Stimulated activated CD8-positive, alpha-beta memory T cell treated with anti-CD3 and anti-CD28 coated beads, Interleukin-7, amount 100 ng/mL, for 1 hour (primary cell): Measurements from ENCODE around the gene CKAP2L.

ENCODE experiments used
- DNase-seq, 2 donors: peaks; one replicate each; pipeline ENCODE4 v3.0.0-alpha.2; 2020; ENCODE audit warnings: low read depth in 2 of 2

Gene CKAP2L, protein sequence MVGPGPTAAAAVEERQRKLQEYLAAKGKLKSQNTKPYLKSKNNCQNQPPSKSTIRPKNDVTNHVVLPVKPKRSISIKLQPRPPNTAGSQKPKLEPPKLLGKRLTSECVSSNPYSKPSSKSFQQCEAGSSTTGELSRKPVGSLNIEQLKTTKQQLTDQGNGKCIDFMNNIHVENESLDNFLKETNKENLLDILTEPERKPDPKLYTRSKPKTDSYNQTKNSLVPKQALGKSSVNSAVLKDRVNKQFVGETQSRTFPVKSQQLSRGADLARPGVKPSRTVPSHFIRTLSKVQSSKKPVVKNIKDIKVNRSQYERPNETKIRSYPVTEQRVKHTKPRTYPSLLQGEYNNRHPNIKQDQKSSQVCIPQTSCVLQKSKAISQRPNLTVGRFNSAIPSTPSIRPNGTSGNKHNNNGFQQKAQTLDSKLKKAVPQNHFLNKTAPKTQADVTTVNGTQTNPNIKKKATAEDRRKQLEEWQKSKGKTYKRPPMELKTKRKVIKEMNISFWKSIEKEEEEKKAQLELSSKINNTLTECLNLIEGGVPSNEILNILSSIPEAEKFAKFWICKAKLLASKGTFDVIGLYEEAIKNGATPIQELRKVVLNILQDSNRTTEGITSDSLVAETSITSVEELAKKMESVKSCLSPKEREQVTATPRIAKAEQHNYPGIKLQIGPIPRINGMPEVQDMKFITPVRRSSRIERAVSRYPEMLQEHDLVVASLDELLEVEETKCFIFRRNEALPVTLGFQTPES

GRCh38 chr2:112764071-112765044, at the start of gene CKAP2L:
Gene CKAP2L (minus strand): TSS chr2:112764609. CDS start chr2:112764598, 11 bp downstream.
- peak; percentile 88 to 91 for DNase-seq

GRCh38 chr2:112813280-112813966, 49.0 kb upstream of the CKAP2L start:
- DNase-seq: no peak

DNA sequence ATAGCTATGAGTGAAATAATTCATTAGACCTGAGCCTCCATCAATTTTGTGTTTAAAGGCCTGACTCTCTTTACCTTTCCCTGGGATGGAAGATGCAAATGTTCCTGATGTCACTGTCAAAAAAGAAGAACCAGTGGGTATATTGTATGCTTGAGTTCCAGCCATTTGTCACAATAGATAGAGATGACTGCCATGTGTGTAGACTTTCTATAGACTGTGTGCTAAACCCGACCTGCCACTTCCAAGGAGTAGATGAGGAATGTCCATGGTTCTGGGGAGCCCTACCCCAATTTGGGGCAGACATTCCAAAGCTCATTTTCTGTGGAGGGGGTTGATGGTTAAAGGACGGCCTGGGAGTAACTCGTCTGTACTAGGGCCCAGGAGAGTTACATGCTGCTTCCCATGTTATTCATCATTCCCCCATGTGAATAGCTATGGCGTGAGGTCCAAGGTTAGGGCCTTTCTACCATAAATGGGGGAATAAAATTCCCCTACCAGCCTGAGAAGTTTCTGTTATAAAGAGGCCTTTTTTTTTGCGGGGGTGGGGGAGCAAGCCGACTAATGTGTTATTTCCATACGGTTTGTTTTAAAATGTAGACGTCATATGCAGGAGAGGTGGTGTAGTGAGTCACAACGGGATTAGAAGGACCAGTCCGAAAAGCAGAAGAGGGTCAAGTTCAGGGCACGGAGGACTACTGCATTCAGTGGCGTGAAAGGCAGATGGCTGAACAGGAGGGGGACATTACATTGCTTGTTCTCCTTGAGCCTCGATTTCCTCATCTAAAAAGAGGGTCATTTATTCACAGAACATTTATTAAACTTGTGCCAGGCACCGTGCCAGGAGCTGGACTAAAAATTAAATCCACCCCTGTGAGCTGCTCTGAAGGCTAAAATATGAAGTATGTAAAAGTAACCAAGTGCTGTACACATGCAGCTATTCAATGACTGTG, 48.2 kb upstream of the CKAP2L start:
- no peak for DNase-seq

DNA sequence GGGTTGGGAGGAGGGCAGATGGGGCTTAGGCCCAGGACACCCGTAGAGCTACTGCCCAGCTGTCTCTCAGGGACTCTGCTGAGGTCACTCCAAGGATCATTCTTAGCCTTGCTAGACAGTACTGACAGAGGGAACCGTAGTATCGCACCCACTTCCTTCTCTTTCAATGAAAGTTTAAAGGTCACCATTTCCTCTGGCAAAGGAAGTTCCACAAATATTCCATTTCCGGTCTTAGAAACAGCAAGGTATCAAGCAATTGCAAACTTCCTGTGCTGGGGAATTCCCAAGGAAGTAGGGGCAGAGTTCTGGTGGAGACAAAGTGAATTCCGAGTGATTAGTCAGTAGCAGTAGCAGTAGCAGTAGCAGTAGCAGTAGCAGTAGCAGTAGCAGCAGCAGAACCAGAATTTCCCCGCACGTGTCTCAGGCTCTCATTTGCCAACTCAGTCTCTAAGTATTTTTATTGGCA, 47.5 kb upstream of the CKAP2L start:
- DNase-seq: no peak

- no peak for DNase-seq
Measured at GRCh38 chr2:112811276-112811831, 46.9 kb upstream of the CKAP2L start.

DNA sequence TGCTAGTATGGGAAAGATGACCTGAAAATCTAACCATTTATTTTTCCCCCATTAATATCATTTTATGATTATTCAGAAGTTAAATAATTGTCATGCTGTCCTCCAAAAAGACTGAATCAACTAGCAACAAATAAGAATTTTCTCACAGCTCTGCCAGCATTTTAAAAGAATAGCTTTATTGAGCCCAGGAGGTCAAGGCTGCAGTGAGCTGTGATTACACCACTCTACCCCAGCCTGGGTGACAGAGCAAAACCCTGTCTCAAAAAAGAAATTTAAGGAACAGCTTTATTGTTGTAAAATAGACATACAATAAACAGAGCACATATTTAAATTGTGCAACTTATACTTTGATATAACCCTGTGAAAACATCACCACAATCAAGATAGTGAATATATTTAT, 44.7 kb upstream of the CKAP2L start:
- no peak for DNase-seq

DNA sequence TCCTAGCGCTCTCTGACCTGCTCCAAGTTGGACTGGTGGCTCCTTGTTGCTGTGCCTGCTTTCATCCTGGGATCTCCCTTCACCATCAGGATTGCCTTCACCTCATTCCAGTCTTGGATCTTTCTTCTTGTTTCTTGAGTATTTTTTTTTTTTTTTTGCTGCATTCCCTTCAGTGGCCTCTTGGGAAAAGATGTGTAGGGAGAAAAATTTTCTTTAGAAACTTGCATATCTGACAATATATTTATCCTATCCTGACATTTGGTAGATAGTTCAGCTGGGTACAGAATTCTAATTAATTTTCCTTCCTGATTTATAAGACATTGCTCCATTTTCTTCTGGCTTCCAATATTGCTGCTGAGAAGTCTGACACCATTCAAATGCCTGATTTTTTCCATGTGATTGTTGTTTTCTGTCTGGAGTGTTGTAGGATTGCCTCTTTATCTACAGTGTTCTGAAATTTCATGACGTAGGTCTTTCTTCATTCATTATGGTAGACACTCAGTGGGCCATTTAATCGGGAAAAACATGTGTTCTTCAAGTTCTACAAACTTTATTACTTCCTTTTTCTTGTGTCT, 42.9 kb upstream of the CKAP2L start:
- DNase-seq: no peak

- no peak for DNase-seq
Measured at GRCh38 chr2:112805542-112805941, 41.1 kb upstream of the CKAP2L start.

DNA sequence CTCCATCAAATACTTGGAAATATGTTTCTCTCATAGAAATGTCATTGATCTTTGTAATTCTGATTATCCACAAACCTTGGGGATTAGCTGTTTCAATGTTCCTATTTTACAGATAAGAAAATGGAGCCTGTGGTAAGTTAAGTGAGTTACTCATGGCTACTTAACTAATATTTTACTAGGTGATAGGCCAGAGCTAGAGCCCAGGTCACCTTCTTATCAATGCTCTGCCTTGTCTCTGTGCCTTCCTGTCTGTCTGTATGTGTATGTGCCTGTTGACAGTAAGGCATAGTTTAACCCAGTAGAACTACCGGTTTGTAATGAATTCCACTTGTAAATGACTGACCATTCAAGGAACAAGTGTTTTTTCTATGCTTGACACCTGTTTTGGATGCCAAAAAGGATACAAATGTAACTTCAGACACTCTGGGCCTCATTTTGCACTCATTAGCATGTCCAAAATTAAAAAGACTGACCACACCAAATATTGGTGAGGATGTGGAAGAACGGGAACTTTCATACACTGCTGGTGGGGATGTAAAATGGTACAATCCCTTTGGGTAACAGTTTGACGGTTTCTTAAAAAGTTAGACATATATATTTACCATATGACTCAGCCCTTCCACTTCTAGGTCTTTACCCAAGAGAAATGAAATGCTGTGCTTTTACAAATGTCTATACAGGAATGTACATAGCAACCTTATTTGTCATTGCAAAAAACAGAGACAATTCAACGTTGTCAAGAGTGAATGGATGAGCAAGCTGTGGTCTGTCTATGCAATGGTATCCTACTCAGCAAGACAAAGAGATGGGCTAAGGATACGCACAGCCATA, 39.5 kb upstream of the CKAP2L start:
- no peak for DNase-seq

GRCh38 chr2:112800881-112801583, 36.6 kb upstream of the CKAP2L start:
- no peak for DNase-seq

DNA sequence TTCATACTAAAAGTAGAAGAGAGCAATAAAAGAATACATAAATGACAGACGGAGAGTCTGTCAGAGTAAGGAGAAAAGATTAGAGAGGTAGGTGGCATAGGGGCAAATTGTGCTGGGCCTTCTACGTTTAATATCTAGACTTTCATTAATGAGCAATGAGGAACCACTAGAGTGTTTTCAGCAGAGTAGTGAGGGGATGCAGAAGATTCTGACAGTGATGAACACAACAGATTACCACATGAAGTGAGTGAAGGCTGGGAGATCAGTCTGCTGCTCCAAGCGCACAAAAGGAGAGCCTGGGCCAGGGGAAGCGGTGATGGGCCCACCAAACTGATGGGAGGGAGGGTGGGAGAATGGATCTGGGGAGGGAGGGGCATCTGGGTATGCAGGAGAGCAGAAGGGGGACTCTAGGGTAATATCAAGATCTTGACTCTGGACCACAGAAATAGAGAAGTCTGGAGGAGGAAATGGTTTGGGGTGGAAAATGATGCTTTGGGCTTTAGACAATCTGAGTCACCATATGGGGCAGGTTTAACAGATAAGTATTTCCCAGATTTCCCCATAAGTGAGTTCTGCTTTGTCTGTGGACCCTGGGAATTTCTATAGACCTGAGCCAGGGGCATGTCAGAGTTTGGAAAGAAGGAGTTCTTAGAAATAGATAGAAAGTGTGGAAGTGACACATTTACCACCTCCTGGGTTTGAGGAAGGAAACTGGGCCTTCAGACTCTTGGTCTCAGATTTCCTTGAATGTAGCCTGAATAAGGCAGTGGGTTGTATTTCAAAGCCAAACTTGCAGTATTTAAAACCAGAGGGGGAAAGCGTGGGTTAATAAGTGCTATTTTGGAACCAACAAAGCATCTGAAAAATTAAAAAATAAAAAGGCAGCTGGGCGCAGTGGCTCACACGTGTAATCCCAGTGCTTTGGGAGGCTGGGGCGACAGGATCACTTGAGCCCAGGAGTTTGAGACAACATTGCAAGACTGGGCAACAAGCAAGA, 34.9 kb upstream of the CKAP2L start:
- DNase-seq: no peak

GRCh38 chr2:112796486-112796885, 32.1 kb upstream of the CKAP2L start:
- DNase-seq: no peak

DNA sequence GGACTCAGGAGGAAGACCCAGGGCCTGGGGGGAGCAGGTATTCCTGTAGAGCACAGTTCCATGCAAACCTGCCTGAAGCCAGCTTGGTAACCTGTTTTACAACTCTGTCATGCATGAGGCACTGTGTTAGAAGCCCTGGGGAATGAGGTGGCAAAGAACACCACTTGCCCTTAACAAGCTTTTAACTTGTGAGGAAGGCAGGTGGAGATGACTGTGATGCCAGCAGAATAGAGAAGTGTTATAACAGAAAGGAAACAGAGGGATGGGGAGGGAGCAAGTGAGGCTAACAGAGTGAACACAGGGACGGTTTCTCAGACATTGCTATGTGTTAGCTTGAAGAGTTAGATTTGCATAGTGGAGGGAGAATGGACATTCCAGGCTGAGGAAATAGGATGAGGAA, 31.4 kb upstream of the CKAP2L start:
- no peak for DNase-seq

- DNase-seq: no peak
Measured at GRCh38 chr2:112794841-112795240, 30.4 kb upstream of the CKAP2L start.

- no peak for DNase-seq
Measured at GRCh38 chr2:112794131-112794733, 29.8 kb upstream of the CKAP2L start.

- DNase-seq: no peak
Measured at GRCh38 chr2:112793449-112793978, 29.1 kb upstream of the CKAP2L start.
